ENCODE measurements around the gene CLIC3.
"Not testable (repeated sequence)": the region's sequence is repeated elsewhere in the genome, so short reads cannot be mapped to it uniquely, and the experiment has no call there.

CLIC3 gene

DNA sequence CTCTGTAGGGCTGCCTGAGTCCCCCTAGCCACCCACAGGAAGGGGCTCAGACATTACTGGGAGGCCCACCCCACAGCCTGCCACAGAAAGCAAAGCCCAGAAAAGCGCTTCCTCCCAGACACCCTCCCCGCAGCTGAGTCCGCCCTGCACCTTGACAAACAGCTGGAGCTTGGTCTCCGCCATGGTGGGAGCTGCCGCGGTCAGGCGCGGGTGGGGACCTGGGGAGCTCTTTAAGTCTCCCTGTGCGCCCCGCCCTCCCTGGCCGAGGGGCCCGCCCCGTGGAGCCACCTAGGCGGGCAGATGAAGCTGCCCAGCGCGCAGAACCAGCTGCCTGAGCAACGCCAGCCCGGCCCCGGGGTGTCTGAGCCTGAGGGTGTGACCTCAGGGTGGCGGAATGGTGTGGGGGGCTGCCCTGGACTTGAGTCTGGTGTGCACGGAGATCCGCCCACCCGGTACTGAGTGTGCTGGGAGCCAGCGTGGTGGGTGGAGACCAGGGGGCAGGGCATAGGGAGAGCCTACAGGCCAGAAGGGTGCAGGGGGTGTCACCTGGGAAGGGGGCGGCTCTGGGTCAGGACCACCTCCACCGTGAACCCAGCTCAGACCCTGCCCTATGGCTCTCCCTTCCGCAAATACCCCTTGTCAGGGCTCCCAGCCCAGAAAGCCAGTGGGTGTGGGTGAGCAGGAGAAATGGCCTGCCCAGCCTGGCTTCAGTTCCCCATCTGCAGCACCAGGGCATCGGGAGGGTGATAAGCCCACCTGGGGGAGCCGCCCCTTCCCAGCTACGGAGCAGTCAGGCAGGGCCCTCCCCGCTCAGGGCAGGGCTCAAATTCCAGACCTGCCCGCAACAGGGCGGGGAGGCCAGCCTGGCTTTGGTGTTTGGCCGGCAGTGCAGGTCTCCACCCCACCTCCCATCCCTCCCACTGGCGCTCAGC, at the start of gene CLIC3:
CLIC3 (minus strand) TSS at position 208 of the 932 bp plus-strand sequence; CDS start at position 183, 25 bp downstream.
- DNase-seq, result peak; percentile 35

DNA sequence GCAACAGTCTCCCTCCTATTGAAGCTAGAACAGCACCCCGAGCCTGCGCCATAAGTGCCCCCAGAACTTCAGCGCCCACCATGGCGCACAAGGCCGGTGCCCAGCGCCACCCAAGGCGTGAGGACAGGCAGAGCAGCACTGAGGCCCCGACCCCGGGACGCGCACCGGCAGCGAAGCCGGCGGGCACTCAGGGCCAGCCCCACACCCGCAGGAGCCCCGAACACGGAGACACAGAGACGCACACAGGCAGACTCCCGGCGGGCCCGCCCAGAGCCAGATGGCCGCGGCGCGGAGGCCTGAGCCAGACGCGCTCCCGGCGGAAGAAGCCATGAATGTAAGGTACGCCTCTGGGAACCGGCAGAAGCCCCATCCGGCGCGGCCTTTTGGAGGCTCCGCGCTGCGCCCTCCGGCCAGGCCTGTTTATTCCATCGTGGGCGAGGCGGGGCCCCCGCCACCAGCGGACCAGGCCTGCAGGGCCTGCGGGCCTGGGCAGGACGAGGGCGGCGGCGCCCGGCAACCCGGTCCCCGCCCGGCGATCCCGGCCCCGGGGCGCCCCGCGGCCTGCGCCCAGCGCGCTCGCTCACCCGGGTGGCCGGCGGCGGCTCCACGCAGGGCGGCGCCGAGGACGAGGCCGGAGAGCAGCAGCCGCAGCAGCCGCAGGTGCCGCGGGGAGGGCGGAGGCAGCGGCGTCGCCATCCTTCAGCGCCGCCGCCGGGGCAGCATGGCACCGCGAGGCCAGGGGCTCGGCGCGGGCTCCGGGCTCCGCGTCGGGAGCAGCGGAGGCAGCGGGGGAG, 49.1 kb upstream of the CLIC3 start:
- peak; percentile 17 for DNase-seq

DNA sequence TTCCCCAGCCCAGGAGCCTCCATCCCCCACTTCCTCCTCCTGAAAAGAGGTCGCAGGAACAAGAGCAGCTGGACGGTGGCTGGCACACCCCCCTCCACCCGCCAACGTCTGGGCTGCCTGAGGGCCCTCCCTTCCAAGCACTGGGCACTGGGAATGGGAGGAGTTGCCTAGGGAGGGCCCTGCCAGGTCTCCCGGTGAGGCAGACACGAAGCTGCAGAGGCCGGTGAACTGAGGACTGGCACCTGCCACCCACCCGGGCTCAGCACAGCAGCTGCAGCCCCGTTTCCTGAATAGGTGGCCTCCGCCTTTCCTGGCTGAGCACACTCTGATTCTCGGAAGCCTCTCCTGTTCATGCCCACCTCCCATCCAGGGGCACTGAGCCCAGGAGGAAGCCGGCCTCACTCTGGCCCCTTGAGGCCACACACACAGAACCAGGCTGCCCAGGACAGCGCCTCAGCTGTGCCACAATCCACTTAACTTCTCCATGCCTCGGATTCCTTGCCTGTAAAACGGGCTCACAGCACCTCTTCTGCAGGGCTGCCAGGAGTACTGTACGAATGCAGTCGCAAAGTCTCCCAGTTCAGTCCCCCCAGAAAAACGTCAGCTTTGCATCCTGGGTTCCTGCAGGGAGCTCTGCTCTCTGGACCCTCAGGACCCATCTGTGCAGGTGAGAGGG, 48.3 kb upstream of the CLIC3 start:
- peak; percentile 19 for DNase-seq

- DNase-seq, result peak; percentile 41
Measured at GRCh38 chr9:137044037-137044436, 47.7 kb upstream of the CLIC3 start.

DNA sequence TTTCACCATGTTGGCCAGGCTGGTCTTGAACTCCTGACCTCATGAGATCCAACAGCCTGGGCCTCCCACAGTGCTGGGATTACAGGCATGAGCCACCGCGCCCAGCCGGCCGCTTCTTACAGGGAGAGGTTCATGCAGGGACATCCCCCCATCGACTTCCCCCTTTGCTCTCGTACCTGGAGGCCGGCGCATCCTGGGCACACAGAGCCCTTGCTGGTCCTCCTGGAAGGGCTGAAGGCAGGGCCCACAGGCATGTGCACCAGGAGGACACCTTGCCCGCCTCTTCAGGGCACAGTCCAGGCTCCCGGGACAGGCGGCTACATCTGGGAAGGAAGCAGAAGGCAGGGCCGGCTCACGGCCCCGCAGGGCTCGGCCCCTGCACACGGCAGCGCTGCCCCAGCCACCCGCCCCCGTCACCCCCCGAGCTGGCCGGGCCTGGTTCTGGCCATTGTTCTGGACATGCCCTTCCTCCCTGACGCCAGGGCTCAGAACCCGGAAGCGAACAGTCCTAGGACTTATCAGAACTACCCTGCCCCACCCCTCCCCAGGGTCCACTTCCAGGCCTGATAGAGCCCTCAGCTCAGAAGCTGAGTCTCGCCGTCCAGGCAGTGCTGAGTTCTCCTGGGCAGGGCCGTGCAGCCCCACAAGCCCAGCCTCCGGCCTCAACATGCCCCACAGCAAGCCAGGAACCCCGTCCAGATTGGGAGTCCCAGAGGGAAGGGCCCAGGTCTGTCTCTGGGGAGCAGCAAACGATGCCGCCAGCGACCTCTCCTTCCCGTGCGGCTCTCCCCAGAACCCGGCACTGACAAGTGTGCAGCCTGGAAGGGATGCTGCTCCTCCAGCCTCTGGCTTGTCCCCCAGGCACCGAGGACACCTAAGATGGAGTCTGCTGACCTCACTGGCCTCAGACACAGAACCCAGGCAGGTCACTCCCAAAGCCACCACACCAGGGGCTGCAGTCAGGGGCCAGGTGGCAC, 46.7 kb upstream of the CLIC3 start:
- DNase-seq, result no peak

DNA sequence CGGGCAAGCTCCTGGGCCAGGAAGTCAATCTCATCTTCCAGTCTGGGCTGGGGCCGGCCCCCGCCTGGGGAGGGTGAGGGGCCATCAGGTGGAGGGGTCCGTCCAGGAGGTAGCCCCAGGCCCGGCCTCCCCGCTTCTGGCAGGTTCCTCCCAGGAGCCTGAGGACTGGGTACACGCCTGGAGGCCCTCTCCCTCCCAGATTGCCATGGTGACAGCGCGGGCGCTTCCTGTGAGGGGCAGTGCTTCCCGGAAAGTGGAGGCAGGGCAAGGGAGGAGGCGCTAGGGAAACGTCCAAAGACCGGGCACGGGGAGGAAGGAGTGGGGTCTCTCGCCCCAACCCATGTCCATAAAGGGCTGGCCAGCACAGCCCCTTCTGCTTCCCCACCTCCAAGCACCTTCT, 44.8 kb upstream of the CLIC3 start:
- DNase-seq, result no peak

DNA sequence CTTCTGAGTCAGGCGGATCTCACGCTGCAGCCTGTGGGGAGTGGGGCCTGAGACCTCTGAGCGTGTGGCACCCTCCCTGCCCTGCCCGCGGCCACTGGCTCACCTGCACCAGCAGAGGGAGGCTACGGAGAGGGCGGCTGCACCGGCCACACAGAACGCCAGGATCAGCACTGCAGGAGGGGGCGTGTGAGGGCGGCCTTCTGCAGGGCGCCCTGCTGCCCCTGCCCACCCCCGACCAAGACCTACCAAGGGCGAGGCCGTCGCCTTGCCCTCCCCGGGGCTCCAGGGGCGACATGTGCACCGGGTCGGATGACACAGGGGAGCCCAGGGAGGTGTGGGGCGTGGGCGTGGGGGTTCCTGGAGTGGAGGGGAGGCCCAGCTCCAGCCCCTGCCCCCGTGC, 44.2 kb upstream of the CLIC3 start:
- no peak for DNase-seq

- no peak for DNase-seq
Measured at GRCh38 chr9:137039611-137040366, 43.4 kb upstream of the CLIC3 start.

- DNase-seq, result no peak
Measured at GRCh38 chr9:137038916-137039315, 42.5 kb upstream of the CLIC3 start.

DNA sequence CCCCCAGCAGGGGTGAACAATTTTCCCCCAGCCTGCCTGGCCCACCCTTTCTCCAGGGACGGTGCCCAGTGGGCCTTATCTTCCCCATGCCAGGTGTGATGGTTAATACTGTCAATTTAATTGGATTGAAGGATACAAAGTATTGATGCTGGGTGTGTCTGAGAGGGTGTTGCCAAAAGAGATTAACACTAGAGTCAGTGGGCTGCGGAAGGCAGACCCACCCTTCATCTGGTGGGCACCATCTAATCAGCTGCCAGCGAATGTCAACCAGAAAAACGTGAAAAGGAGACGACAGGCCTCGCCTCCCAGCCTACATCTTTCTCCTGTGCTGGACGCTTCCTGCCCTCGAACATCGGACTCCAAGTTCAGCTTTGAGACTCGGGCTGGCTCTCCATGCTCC, 41.1 kb upstream of the CLIC3 start:
- no peak for DNase-seq

DNA sequence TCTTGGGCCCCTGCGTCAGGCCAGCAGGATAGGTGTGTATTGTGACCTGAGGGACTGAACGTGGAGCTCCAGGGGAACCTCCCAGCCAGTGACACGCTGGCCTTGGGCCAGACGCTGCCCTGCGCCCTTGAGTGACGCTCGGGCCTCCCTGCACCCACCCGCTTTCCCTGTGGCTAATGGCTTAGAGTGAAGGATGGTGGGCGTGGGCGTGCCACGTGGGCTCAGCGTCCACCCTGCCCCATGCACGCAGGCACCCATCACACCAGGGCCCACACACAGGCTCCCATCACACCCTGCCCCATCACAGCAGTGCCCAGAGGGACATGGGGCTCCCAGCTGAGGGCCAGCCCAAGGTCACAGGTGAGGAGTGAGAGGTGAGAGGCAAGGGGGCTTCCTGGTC, 40.7 kb upstream of the CLIC3 start:
- no peak for DNase-seq

DNA sequence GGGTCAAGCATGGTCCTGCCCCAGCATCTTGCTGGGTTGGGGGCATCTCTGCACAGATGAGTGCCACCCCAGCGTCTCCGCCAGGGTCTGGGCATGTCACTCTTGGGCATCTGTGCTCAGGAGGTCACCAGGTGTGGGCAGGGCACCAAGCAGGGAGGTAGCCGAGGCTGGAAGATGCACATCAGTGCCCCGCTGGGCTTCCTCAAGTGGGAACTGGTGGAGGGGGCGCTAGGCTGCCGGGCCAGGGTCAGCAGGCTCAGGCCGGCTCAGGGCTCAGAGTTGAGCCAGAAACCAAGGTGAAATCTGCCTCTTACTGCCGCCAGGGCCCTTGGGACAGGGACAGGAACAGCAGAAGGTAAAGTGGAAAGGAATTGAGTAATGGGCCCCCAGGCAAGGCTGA, 39.6 kb upstream of the CLIC3 start:
- DNase-seq, result no peak

DNA sequence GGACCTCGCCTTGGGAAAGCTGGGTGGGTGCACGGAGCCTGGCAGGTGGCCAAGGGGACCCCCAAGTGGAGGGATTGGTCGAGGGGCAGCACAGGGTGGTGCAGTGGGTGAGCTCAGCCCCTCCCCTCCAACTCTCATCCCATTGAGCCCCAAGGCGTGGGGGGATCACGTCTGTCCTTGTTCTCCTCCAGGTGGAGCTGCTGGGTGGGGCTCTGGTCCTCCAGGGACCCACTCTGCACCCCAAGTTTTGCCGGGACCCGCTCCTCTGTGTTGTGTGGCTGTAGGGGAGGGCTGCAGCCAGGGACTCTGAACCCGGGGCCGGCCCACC, 39.1 kb upstream of the CLIC3 start:
- no peak for DNase-seq

GRCh38 chr9:137034709-137035506, 38.5 kb upstream of the CLIC3 start:
- DNase-seq, result peak; percentile 70

DNA sequence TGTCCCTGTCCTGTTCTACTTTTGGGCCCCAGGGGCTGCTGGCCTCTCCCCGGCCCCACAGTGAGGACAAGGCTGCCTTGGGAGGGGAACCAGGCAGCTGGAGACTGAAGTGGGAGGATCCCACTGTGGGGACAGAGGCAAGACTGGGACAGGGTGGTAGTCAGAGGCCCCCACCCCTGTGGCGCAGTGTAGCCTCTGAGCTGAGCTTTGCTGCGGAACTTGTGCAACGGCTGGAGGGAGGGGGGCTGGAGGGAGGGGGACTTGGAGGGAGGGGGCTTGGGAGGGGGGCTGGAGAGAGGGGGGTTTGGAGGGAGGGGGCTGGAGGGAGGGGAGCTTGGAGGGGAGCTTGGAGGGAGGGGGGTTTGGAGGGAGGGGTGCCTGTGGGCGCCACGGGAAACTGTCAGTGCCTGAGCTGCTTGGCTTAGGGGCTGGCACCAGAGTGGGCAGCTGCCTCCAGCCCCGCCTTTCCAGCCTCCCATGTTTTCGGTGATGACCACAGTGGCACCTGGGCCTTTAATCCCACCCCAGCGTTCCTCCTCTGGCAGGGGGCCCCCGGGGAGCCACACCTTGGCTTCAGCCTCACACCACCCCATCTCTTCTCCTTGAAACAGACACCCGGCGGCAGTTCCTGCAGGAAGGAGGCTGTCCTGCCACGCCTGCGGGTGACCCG, 37.8 kb upstream of the CLIC3 start:
- DNase-seq, result no peak

GRCh38 chr9:137033481-137033880, 37.1 kb upstream of the CLIC3 start:
- not testable (repeated sequence) for DNase-seq

GRCh38 chr9:137032858-137033257, 36.5 kb upstream of the CLIC3 start:
- no peak for DNase-seq

DNA sequence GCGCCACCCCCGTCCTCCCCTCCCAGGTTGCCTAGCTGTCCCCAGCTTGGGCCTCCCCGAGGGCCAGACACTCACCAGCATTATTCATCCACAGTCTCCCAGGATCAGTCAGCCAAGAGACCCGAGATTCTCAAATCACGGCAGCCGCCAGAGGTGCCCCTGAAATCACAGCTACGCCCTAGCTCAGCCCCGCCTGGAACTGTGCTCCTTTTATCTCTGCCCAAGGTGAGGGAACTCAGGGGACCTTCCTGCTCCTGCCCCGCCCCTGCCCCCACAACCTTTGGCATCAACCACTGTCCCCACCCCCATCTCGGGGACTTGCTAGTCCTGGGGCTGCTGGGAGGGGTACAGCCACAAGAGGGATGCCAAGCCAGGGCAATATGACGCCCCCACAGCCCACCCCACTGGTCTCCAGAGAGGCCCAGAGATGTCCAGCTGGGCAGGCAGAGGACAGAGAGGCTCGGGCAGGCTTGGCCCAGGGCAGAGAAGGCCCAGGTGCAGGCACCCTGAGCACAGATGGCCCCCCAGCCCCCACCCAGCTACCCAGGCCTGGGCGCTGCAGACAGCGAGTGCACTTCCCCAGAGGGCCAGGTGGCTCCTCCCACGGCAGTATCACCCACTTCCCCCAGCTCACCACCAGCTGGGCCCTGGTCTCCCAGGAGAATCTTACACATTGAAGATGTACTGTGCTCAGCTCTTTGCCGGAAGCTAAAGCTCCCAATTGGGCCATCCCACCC, 35.7 kb upstream of the CLIC3 start, which contains the start of gene FUT7:
FUT7 (minus strand) TSS at position 185 of the 737 bp plus-strand sequence; CDS start at position 88, 97 bp downstream.
- DNase-seq, result no peak

All from DMS79 (cell line).